GM18907 (cell line): Measurements from ENCODE around the gene OR10H2.
"Not testable (repeated sequence)": the region's sequence is repeated elsewhere in the genome, so short reads cannot be mapped to it uniquely, and the experiment has no call there.

Source experiments
- ATAC-seq: cut with Tn5 transposase; IDR thresholded peaks from one replicate; pipeline ENCODE4 v1.9.1; 2021; ENCODE audit warnings: mild to moderate bottlenecking, moderate library complexity; ENCODE audit not compliant: unreplicated experiment

OR10H2 gene

DNA sequence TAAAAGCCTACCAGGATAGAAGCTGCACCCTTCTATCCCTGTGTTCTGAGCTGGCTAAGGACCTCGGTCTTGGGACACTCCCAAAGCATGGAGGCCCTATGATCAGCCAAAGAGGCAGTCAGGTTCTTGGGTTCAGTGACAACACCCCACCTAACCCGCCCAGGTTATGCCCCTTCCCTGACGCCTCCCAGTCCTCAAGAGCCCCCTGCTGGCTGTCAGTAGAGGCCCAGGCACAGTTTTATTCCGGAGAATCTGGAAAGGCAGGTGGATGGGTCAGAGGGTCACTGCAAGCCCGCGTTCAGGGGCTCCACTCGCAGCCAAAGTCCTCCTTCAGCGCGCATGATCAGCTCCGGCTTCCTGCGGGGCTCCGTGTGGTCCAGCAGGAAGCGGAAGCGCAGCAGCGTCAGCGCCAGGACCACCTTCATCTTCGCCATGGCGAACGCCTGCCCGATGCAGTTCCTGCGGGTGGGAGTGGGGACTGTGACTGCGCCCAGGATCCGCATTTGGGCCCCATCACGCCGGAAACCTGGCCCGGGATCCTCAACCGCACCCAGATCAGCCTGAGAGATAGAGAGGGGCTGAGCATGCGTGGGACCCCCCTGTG is 32.2 kb downstream of the OR10H2 start:
- ATAC-seq, result no peak

DNA sequence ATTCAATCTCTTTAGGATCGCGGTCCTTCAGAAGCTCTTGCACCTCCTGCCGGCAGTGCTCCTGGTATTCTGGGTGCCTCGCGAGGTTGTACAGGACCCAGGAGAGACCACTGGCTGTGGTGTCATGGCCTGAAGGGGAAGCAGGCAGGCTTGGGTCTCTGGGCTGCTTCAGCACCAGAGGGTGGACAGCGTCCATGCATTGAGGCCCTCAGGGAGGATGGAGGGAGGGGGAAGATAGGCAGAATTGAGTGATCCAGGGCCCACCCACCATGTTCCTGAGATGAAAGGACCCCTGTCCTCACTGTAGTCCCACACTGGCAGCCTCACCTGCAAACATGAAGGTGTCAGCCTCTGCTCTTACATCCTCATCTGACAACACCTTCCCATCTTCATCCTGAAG is 41.8 kb downstream of the OR10H2 start:
- ATAC-seq, result no peak

DNA sequence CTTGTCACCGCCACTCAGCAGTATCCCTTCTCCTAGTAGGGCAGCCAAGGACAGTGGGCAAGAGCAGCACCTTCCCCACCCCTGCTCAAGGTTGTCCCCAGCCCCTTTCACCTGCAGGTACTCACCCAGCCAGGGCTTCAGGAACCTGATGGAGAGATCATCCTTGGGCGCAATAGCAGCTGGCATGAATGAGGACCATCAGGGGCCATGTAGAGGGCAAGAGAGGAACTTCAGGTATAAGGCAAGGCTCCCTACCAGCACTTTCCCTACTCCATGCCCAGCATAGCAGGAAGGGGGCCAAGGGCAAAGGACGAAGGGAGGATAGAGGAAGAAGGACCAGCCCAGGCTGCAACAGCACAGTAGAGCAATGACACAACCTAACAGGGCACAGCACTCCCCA is 46.3 kb downstream of the OR10H2 start:
- ATAC-seq, result not testable (repeated sequence)

DNA sequence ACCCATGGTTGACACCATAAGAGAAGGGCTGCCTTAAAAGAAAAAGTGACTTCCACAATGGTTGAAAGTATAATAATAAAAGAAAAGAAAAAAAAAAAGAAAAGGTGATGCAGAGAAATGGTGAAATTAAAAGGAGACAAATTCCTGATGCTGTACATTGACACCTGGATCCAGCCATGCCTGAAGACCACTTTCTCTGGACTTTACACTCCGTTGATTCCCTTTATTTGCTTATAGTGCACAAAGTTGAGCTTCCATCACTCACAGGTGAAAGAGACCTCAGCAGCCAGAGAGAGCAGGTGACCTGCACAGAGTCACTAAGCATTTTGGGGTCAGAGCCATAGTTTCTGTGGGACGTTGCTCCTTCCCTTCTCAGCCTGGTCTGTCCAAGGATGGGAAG is 47.4 kb downstream of the OR10H2 start:
- ATAC-seq, result no peak

DNA sequence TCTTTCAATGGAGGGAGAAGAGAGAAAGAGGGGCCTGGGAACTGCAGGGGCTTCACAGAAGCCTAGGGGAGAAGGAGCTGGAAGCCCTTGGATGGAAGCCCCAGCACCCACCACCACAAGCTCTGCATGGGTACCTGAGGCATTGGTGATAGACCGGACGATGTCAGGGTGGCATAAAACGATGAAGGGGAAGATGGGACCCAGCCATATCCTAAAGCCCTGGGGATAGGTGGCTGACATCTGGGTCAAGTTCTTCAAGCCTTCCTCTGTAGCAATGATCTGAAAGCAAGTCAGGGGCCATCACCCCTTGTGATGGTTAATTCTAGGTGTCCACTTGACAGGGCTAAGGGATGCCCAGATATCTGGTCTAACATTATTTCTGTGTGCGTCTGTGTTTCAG is 48.4 kb downstream of the OR10H2 start:
- ATAC-seq, result no peak

DNA sequence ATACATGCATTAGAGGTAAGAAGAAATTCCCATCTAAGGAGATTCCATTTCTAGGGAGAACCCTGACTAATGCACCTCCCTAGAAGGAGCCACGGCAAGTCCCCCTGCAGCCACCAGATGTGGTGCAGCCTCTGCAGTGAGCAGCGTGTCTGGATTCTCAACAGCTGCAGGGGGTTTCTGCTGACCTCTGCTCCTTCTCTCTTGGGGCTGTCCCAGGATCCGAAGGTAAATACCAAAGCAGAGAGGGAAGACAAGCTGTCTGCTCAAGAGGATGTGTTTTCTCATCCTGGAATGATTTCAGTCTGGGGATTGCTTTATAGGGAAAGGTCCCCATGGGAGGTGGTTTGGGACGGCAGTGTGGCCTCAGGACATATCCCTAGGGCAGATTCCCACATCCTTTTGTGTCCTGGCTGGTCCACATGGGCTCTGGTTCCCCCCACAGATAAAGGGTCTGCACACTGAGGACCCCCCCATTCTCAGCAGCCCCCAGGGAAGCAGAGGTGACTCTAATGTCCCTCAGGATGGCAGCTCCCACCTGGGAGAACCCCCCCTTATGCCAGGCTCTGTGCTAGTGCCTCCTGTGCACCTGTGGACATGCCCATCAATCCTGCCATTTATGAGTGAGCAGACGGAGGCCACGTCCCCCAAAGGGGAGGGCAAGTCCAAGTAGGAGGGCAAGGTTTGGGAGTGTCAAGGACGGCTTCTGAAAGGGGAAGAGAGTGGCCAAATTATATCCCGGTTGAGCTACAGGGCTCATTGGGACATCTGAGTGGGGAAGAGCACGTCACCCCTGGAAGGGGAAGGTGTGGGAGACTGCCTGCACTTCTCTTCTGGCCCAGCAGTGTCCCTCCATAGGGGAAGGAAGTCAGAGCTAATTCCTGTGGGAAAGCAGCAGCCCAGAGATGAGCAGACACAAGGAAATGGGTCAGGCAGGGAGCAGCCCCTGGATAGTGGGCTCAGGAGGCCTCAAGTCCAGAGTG is 49.5 kb downstream of the OR10H2 start:
- ATAC-seq, result no peak
